Peyer's patch (tissue), 4 donors: ENCODE data around the gene PRR7.
"Not testable (repeated sequence)": the region's sequence is repeated elsewhere in the genome, so short reads cannot be mapped to it uniquely, and the experiment has no call there.

ENCODE experiments used
- POLR2A ChIP-seq, 2 donors: fragments of 450-650 bp; IDR thresholded peaks; one replicate each; pipeline ENCODE4 v1.5.1; 2017; ENCODE audit warnings: antibody characterized with exemption in 2 of 2, mild to moderate bottlenecking in 2 of 2, moderate library complexity in 2 of 2
- TF ChIP-seq, protein P1 (sequence below), 6 experiments: fragments of 450-650 bp in 4 of 6; fragments of 200-600 bp in 2 of 6; sonication (generic) in 1 of 6; IDR thresholded peaks; one replicate each; pipeline ENCODE4 v1.5.1; 2017 to 2019; ENCODE audit warnings: antibody characterized with exemption in 6 of 6, mild to moderate bottlenecking in 3 of 6, moderate library complexity in 1 of 6

- TF ChIP-seq, protein P1, sequence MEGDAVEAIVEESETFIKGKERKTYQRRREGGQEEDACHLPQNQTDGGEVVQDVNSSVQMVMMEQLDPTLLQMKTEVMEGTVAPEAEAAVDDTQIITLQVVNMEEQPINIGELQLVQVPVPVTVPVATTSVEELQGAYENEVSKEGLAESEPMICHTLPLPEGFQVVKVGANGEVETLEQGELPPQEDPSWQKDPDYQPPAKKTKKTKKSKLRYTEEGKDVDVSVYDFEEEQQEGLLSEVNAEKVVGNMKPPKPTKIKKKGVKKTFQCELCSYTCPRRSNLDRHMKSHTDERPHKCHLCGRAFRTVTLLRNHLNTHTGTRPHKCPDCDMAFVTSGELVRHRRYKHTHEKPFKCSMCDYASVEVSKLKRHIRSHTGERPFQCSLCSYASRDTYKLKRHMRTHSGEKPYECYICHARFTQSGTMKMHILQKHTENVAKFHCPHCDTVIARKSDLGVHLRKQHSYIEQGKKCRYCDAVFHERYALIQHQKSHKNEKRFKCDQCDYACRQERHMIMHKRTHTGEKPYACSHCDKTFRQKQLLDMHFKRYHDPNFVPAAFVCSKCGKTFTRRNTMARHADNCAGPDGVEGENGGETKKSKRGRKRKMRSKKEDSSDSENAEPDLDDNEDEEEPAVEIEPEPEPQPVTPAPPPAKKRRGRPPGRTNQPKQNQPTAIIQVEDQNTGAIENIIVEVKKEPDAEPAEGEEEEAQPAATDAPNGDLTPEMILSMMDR (IDR thresholded peaks at IDR 0.05): not testable (repeated sequence)
- TF ChIP-seq POLR2A (IDR thresholded peaks at IDR 0.05): not testable (repeated sequence)
These were observed 26.1 kb upstream of the PRR7 start for GRCh38 chr5:177420472-177420871.
